A673 (cell line): ENCODE measurements around the gene GP1BB. TPM values are rescaled to one million over a fixed set of nuclear protein-coding genes. Genes with fewer than 3 reads are reported as not detected.

Experiments used
- BruUV-seq: library from RNA; stranded (reverse); fragments of 400-500 nt; replicated peaks from 2 replicates; lab custom pipeline; 2021; lab: Mats Ljungman, UMichigan
- CTCF ChIA-PET: fragments of 300-600 bp; sonication (Branson Sonifier 250); formaldehyde crosslinking; loops from one replicate; lab custom pipeline; 2022; ENCODE audit warnings: antibody characterized with exemption; lab: Charles Lee
- POLR2A ChIA-PET: fragments of 300-600 bp; sonication (Branson Sonifier 250); formaldehyde crosslinking; loops from one replicate; lab custom pipeline; 2022; ENCODE audit warnings: antibody characterized with exemption; ENCODE audit not compliant: low non-redundant PET; lab: Charles Lee
- DNase-seq: peaks from one replicate; pipeline ENCODE4 v3.0.0-alpha.2; 2015; ENCODE audit warnings: low spot score
- H3K27ac ChIP-seq: fragments of 200-600 bp; sonication (generic); 2 replicates; pipeline ENCODE4 v1.5.1; 2016; ENCODE audit warnings: mixed run types, low read depth, mild to moderate bottlenecking, mixed read lengths, antibody characterized with exemption, low read length; ENCODE audit not compliant: poor library complexity, severe bottlenecking
- H3K27me3 ChIP-seq: fragments of 200-600 bp; sonication (generic); replicated peaks from 2 replicates; pipeline ENCODE4 v1.6.1; 2017; ENCODE audit warnings: mixed run types, low read depth, mild to moderate bottlenecking, mixed read lengths, antibody characterized with exemption, low read length; ENCODE audit not compliant: insufficient read depth, poor library complexity
- H3K36me3 ChIP-seq: fragments of 200-600 bp; sonication (generic); 2 replicates; pipeline ENCODE4 v1.6.1; 2016; ENCODE audit warnings: mixed run types, mild to moderate bottlenecking, mixed read lengths, antibody characterized with exemption, low read length; ENCODE audit not compliant: insufficient read depth, poor library complexity, severe bottlenecking
- H3K4me1 ChIP-seq: fragments of 200-600 bp; sonication (generic); 2 replicates; pipeline ENCODE4 v1.6.1; 2017; ENCODE audit warnings: mixed run types, mild to moderate bottlenecking, mixed read lengths, antibody characterized with exemption, low read length; ENCODE audit not compliant: insufficient read depth, poor library complexity, severe bottlenecking
- H3K4me3 ChIP-seq: fragments of 200-600 bp; sonication (generic); 2 replicates; pipeline ENCODE4 v1.5.1; 2016; ENCODE audit warnings: low read depth, mixed run types, mild to moderate bottlenecking, mixed read lengths, low read length; ENCODE audit not compliant: poor library complexity, severe bottlenecking
- H3K9me3 ChIP-seq: fragments of 200-600 bp; sonication (generic); 2 replicates; pipeline ENCODE4 v1.6.1; 2016; ENCODE audit warnings: mixed run types, low read depth, mild to moderate bottlenecking, mixed read lengths, antibody characterized with exemption, low read length; ENCODE audit not compliant: poor library complexity, severe bottlenecking
- CTCF ChIP-seq: fragments of 300-800, 200-600 bp; sonication (generic); conservative IDR thresholded peaks from 2 replicates; pipeline ENCODE4 v1.5.1; 2017; ENCODE audit warnings: low read depth, mild to moderate bottlenecking, antibody characterized with exemption, low read length, moderate library complexity, mixed read lengths
- EZH2 ChIP-seq: fragments of 200-600 bp; sonication (generic); IDR thresholded peaks from 2 replicates; pipeline ENCODE4 v1.6.1; 2017; ENCODE audit warnings: borderline replicate concordance, low read depth, mild to moderate bottlenecking, mixed read lengths, antibody characterized with exemption, low read length; ENCODE audit not compliant: poor library complexity, severe bottlenecking
- intact Hi-C: fragments of 100-400 bp; cut with micrococcal nuclease; formaldehyde crosslinking; loops from one replicate; pipeline ENCODE4 v1.10.0; 2022; ENCODE audit not compliant: unreplicated experiment
- total RNA-seq: library from RNA; stranded (reverse); gene quantifications from 2 replicates; pipeline ENCODE4 v1.2.3, GENCODE V29; 2021

The GP1BB gene
- total RNA-seq, 1 experiment from 2014 or later, result 12.6 TPM

- POLR2A ChIA-PET, result no interaction called here
- intact Hi-C loops, result no loop called here
- H3K27me3 ChIP-seq, result no peaks in the 10 kb centered on the region
- H3K9me3 ChIP-seq, result peaks cover 3% of the 10 kb centered on the region
- H3K4me3 ChIP-seq, result no peak overlapping the region
- peak; percentile 77 for TF ChIP-seq CTCF
- TF ChIP-seq EZH2, result no peak
- peak; percentile 17 for DNase-seq
- H3K4me1 ChIP-seq, result peaks cover 4% of the 10 kb centered on the region
- H3K27ac ChIP-seq, result no peak overlapping the region
- no TSS peak for BruUV-seq
- CTCF ChIA-PET, result interaction anchor here (0.5 kb wide), 1 partner anchor 108 kb away, joined by 3 read pairs; no protein-coding TSS in a partner anchor
- H3K36me3 ChIP-seq, result no peaks in the 10 kb centered on the region
Observed at GRCh38 chr22:19679522-19680101, 43.7 kb upstream of the GP1BB start.

- DNase-seq, result no peak
- Histone ChIP-seq H3K4me3 (no peak overlapping the region), H3K4me1 (peaks cover 4% of the 10 kb centered on the region), H3K36me3 (no peaks in the 10 kb centered on the region), H3K27me3 (no peaks in the 10 kb centered on the region), H3K27ac (no peak overlapping the region), H3K9me3 (peaks cover 3% of the 10 kb centered on the region)
- intact Hi-C loops, result no loop called here
- BruUV-seq, result no TSS peak
- TF ChIP-seq EZH2, result no peak
- no peak for TF ChIP-seq CTCF
- ChIA-PET CTCF (no interaction called here), POLR2A (interaction anchor here (0.7 kb wide), 1 partner anchor 24 kb away, joined by 9 read pairs; no protein-coding TSS in a partner anchor)
Observed at GRCh38 chr22:19680287-19680881, 43.0 kb upstream of the GP1BB start.

- no peak overlapping the region for H3K27ac ChIP-seq
- intact Hi-C loops, result no loop called here
- no peaks in the 10 kb centered on the region for H3K27me3 ChIP-seq
- H3K9me3 ChIP-seq, result peaks cover 3% of the 10 kb centered on the region
- H3K36me3 ChIP-seq, result no peaks in the 10 kb centered on the region
- peaks cover 4% of the 10 kb centered on the region for H3K4me1 ChIP-seq
- no peak for DNase-seq
- ChIA-PET CTCF (no interaction called here), POLR2A (interaction anchor here (0.6 to 0.7 kb wide), 2 partner anchors 12 to 23 kb away, joined by 3 to 9 read pairs; no protein-coding TSS in a partner anchor)
- H3K4me3 ChIP-seq, result no peak overlapping the region
- no peak for TF ChIP-seq EZH2
- no peak for TF ChIP-seq CTCF
- no TSS peak for BruUV-seq
Observed at GRCh38 chr22:19680911-19681862, 42.2 kb upstream of the GP1BB start.
